Testis (tissue), 2 donors: ENCODE results near the gene KCNJ18.
"Not testable (repeated sequence)": the region's sequence is repeated elsewhere in the genome, so short reads cannot be mapped to it uniquely, and the experiment has no call there.

Experiments used
- CTCF ChIP-seq, 3 experiments: fragments of 450-650 bp in 2 of 3; fragments of 200-600 bp in 1 of 3; sonication (generic) in 1 of 3; IDR thresholded peaks; one replicate each; pipeline ENCODE4 v1.5.1; 2016 to 2019; ENCODE audit warnings: antibody characterized with exemption in 3 of 3, mild to moderate bottlenecking in 2 of 3, moderate library complexity in 1 of 3
- POLR2A ChIP-seq: fragments of 450-650 bp; IDR thresholded peaks from one replicate; pipeline ENCODE4 v1.6.1; 2017; ENCODE audit warnings: antibody characterized with exemption, mild to moderate bottlenecking, moderate library complexity

GRCh38 chr17:21670361-21671155 lies 21.8 kb upstream of the KCNJ18 start:
- TF ChIP-seq CTCF (IDR thresholded peaks at IDR 0.05); POLR2A: not testable (repeated sequence)
